C1 segment of cervical spinal cord (tissue), 14 donors: ENCODE data around the gene ZFP36.
"Not testable (repeated sequence)": the region's sequence is repeated elsewhere in the genome, so short reads cannot be mapped to it uniquely, and the experiment has no call there.

Source experiments
- DNase-seq, 14 donors: peaks; one replicate each; lab custom pipeline; 2025; lab: John Stamatoyannopoulos, UW

ZFP36 gene

GRCh38 chr19:39406656-39407409 is at the start of gene ZFP36:
TSS of gene ZFP36 (plus strand) at chr19:39406847. CDS start at chr19:39406905, 58 bp downstream.
- DNase-seq = peak in 13 of 14 donors; percentile 24 to 94 (median 78)

- no peak for DNase-seq
Measured at GRCh38 chr19:39359026-39359425, 47.6 kb upstream of the ZFP36 start.

- no peak for DNase-seq
Measured at GRCh38 chr19:39360599-39360998, 46.0 kb upstream of the ZFP36 start.

- no peak for DNase-seq
Measured at GRCh38 chr19:39362682-39363657, 43.7 kb upstream of the ZFP36 start.

- DNase-seq = peak in 13 of 14 donors; percentile 35 to 96 (median 75)
Measured at GRCh38 chr19:39363901-39364457, 42.7 kb upstream of the ZFP36 start.

GRCh38 chr19:39365531-39365930 is 41.1 kb upstream of the ZFP36 start:
- no peak for DNase-seq

GRCh38 chr19:39369200-39369599 is 37.4 kb upstream of the ZFP36 start:
- DNase-seq = no peak

GRCh38 chr19:39370735-39371134 is 35.9 kb upstream of the ZFP36 start:
- no peak for DNase-seq

GRCh38 chr19:39372047-39372802 is 34.4 kb upstream of the ZFP36 start:
- DNase-seq = peak in 11 of 14 donors; percentile 16 to 74 (median 37)

GRCh38 chr19:39372941-39373340 is 33.7 kb upstream of the ZFP36 start:
- peak in 2 of 14 donors; percentile 42 to 46 for DNase-seq

GRCh38 chr19:39375929-39376328 is 30.7 kb upstream of the ZFP36 start:
- no peak for DNase-seq

- no peak for DNase-seq
Measured at GRCh38 chr19:39377373-39378362, 29.0 kb upstream of the ZFP36 start.

GRCh38 chr19:39379366-39379765 is 27.3 kb upstream of the ZFP36 start:
- not testable (repeated sequence) for DNase-seq

GRCh38 chr19:39379865-39380396 is 26.7 kb upstream of the ZFP36 start:
- DNase-seq = peak in 4 of 14 donors; percentile 20 to 67 (median 28)

GRCh38 chr19:39380521-39381502 is 25.8 kb upstream of the ZFP36 start:
- DNase-seq = no peak

GRCh38 chr19:39381910-39382611 is 24.6 kb upstream of the ZFP36 start:
- DNase-seq = no peak

- no peak for DNase-seq
Measured at GRCh38 chr19:39382991-39383828, 23.4 kb upstream of the ZFP36 start.
